GM21515 (cell line): ENCODE data around the gene HSFX3.
"Not testable (repeated sequence)": the region's sequence is repeated elsewhere in the genome, so short reads cannot be mapped to it uniquely, and the experiment has no call there.

Experiments
- ATAC-seq: cut with Tn5 transposase; IDR thresholded peaks from one replicate; pipeline ENCODE4 v1.9.1; 2021; ENCODE audit not compliant: unreplicated experiment

HSFX3 gene

DNA sequence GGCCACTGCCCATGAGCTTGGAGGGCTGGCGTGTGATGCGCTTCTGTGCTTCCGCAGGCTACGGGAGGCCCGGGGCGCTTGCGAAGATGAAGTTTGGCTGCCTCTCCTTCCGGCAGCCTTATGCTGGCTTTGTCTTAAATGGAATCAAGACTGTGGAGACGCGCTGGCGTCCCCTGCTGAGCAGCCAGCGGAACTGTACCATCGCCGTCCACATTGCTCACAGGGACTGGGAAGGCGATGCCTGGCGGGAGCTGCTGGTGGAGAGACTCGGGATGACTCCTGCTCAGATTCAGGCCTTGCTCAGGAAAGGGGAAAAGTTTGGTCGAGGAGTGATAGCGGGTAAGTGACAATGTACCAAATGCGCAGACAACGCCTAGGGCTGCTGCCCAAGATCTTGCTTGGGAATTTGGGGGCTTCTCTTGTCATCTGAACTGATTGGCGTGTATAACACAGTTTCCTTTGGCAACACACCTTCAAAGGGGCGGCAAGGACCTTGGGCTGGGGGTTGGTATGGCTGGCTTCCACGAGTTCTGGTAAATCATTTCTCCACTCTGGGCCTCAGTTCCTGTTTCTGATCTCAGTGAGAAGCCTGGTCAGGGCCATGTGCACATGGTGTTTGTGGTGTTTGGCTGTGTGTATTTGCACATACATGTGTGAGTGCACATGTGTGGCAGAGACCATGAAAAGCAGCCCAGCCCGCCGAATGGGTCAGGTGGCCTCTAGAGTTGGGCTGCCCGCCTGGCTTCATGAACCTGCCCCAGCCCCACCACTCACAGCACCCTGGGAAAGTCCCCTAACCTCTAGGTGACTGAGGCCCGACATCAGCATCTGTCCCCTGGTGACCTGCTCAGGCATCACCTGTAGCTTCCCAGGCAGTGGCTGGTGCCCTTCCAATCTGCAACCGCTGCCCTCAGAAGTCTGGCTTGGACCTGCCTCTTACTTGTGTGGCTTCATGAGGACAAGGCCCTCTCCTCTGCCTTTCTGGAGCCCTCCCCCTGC is 3.9 kb downstream of the HSFX3 start:
- not testable (repeated sequence) for ATAC-seq

DNA sequence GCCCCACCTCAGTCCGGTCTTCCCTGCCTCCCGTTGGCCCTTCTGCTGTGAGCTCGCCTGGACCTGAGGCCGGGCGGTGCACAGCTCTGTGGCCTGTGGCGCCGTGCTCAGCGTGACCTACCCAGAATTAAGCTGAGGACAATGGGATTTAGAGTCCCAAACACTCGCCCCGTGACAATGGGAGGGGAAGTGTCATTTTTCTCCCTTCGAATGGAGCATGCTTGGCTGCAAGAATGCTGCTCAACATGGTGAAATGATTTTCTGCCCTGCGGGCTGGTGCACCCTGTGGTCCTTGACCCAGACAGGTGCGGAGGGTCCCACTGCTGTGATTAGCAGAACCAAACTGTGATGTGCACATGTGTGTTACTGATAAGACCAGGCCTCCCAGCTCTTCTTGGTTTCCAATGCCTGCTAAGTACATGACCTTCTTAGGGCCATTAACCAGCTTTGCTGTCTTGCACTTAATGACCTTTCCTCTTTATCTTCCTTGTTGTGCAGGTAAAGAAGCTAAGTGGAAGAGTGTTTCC is 8.1 kb downstream of the HSFX3 start:
- ATAC-seq: no peak

DNA sequence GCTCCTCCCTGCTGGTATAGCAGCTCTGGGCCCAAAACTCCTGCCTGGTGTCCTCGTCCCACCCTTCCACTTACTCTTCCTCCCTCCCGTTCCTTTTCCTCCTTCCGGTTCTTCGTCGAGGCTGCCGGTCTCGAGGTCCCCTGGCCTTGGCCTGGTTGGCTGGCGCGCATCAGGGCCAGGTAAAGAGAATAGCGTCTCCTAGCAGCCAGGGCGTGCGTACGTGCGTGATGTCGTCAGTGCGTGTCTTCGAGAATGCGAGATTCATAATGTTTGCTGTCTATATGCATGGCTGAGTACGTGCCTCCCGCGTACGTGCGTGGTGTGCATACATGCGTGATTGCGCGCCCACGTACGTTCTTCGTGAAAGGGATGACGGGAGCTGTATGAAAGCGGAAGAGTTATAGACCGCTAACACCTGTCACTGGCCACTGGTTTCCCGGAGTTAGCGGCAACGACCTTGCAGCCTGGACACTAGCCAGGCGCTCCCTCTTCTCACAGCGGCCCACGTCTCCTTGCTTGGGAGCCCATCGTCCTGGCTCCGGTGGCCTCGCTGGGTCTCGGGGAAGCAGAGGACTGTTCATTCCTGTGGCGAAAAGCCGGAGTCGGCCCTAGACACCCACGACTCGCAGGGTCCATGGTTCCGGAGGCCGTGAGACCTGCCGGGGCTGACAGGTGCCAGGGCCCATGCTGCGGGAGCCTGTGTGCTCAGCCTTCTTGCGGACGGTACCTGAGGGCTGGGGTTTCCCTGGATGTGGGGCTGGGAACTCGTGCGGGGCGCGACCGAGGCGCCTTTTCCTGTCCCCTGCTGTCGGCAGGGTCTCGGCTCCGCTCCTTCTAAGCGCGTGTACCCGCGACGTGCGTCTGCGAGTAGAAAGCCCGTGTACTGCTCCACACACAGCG is 8.9 kb downstream of the HSFX3 start, which contains the start of gene EOLA1:
Gene EOLA1, plus strand, starts transcription at position 392 of the 900 bp plus-strand sequence. CDS start 4,619 bp downstream, outside the sequence.
- ATAC-seq: peak; percentile 81

DNA sequence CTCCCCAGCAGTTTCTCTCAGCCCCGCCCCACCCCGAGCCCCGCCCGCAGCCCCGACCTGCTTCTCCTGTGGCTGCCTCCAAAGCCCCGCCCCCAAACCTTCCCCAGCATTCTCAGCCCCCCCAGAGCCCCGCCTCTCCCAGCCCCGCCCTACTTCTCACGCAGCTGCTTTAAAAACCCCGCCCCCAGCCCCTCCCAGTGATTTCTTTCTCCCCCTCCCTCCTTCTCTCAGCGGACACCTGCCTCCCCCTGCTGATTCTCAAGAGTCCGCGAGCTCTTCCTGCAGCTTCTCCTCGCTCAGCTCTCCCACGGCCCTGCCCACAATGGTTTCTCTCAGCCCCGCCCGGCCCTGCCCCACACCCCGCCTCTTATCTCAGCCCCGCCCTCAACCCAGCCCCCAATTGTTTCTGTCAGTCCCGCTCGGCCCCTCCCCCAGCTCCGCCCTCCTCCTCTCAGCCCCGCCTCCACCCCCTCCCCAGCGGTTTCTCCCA is 9.5 kb downstream of the HSFX3 start:
- ATAC-seq: peak; percentile 13

DNA sequence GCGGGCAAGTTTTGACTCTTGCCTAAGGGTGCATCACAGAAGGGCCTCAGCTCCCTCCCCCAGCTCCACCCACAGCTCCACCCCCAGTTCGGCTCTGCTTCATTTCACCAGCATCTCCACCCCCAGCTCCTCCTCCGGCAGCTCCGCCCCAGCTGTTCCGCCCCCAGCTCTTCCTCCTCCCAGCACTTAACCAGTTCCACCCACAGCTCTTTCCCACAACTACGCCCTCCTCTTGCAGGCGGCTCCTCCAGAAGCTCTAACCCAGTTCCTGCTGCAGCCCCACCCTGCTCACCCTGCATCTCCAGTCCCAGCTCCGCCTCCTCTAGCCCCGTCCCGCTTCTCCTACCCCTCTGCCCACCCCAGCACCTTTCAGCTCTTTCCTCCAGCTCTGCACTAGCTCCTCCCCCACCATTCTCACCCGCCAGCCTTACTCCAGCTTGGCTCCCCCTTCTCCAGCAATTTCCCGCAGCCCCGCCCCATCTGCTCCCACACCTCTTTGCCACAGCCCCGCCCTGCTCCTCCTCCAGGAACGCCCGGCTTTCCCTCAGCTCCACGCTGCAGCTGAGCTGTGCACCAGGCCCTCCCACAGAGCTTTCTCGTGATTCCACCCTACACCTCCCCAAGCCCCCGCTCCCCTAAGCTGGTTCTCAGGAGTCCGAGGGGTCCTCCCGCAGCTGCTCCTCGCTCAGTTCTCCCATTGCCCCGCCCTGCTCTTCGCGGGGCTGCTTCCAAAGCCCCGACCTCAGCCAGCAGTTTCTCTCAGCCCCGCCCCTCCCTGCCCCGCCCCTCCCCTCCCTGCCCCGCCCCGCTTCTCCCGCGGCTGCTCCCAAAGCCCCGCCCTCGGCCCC is 10.2 kb downstream of the HSFX3 start:
- peak; percentile 46 for ATAC-seq

DNA sequence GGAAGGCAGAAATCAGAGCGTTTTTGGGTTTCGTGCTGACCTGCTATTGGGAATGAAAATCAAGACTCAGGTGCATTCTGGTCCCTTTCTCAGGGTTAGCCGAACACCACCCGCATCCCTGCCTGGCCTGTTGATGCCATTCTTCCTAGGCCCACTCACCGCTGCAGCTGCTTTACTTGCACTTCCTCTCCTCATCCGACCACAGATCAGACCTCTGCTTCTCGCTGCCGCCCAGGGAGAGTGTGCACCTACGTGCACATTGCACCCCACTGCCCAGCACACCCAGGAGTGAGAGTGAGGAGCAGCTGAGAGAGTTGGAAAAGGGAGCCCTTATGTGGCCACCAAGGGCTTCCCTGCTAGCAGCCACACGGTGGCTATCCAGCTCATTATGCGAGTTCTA is 12.2 kb downstream of the HSFX3 start:
- not testable (repeated sequence) for ATAC-seq

DNA sequence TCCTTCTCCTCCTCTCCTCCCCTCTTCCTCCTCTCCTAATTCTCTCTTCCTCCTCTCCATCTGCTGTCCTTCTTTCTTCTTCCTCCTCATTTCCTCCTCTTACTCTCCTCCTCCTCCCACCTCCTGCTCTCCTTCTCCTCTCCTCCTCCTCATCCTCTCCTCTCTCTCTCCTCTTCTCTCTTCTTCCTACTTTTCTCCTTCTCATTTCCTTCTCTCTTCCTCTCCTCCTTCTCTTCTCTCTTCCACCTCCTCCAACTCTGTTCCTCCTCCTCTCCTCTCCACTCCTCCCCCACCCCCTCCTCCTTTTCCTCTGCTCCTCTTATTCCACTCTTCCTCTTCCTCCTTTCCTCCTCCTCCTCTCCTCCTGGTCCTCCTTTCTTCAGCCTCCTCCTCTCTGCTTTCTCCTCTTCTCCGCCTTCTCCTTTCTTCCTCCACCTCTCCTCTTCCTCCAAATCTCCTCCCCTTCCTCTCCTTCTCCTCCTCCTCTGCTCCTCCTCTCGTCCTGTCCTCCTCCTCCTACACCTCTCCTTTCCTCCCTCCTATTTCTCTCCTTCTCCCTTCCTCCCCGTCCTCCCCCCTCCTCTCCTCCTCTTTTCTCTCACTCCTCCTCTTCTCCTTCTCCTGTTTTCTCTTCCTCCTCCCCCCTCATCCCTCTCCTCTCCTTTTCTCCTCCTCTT is 14.7 kb downstream of the HSFX3 start:
- ATAC-seq: not testable (repeated sequence)

DNA sequence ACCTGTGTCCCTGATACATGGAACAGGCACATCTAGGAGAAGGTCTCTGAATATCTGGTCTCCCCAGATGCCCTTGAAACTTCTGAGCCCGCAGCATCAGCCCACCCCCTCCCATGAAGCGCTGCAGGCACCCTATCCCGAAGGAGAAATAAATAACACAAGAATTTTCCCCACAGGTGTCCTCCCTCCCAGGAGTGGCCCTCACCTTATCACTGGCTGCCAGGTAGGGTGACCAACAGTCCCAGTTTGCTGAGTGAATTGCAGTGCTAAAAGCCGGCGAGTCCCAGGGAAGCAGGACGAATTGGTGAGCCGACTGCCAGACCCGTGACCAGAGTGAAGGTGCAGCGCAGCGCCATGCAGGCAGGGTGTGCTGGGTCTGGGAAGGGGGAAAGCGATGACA is 15.7 kb downstream of the HSFX3 start:
- ATAC-seq: not testable (repeated sequence)

DNA sequence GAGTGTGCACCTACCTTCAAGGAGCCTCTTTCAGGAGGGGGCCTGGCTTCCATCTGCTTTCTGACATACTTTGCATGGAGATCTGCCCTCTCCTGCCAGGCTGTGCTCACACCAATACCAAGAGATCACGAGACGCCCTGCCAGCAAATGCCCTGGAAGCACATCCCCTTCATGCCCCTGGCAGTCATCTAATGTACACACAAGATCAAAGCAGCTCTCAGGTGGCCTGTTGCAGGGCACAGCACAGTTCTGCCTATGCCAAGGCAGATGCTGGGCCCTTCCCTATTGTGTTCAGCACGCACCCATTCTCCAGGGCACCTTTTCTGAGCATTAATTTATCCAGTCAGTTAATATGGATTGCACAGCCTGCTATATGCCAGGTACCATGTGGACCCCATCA is 16.9 kb downstream of the HSFX3 start:
- not testable (repeated sequence) for ATAC-seq

DNA sequence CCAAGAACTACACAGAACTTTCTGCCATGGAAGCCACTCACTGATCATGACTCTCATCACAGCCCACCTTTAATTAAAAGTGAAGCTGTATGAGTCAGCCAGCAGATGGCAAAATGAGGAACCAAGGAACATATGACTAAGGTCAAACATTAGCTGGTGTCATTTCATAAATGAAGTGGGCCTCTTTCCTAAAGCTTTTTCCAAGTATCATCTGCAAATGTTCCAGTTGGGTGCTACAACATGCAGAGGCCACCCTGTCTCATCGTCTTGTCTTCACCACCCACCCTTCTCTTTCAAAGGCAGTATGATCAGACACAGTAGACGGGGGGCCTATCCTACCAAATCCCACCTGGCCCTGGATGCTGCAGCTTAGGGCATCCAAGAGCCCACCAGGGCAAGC is 18.1 kb downstream of the HSFX3 start:
- ATAC-seq: no peak

DNA sequence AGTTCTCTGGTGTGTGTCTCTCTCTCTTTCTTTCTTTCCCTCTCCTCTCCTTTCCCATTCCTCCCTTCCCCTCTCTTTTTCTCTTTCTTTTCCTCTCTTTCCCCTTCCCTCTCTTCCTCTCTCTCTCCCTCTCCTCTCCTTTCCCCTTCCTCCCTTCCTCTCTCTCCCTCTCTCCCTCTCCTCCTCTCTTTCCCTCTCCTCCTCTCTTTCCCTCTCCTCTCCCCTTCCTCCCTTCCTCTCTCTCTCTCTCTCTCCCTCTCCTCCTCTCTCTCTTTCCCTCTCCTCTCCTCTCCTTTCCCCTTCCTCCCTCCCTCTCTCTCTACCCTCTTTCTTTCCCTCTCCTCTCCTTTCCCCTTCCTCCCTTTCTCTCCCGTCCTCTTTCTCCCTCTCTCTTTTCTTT is 21.3 kb downstream of the HSFX3 start:
- ATAC-seq: no peak

DNA sequence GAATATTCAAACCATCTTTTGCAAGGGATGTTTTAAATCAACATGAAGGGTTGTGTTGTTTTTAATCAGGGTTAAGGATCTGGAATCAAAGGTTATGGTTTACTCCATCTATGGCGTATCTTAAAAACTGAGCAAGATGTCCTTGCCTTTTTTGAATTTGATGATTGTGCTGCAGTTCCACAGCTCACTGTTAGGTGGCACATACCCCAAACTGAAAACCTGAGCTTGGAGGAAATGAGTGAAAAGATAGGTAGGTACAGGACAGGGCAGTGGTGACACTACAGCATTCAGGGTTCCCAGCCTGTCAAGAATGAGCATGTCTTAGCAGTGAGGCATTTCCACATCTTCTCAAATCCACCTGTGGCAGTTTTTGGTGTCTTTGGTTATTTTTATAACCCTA is 22.0 kb downstream of the HSFX3 start:
- no peak for ATAC-seq

DNA sequence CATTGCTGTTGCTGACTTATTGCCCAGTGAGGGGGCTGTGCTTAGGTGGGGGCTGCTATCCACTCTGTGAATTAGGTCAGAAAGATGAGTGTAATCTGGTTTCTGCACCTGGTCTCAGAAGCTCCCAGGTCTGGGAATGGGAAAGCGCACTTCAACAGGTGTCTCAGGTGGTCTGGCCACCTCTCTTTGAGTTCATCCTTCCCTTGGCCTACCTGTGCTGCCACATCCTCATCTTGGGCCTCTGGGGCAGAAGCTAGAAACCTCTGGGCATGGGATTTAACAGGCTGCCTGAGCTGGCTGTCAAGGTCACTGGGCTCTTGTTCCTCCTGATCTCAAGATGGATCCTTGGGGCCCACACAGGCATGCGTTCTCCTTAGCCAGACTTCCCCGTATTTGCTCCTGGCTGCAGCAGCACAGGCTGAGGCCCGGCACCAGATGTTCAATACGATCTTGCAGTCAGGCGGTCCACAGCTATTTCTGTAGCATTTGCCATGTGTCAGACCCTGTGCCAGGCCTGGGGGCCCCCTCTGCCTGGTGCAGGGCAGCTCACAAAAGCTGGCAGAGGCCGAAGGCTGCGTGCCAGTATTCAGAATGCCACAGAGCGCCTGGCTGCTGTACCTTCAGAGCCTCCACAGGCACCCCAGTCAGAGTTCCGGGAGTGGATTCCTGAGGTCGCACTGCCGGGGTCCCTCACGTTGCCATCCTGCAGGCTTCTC is 23.2 kb downstream of the HSFX3 start:
- not testable (repeated sequence) for ATAC-seq

DNA sequence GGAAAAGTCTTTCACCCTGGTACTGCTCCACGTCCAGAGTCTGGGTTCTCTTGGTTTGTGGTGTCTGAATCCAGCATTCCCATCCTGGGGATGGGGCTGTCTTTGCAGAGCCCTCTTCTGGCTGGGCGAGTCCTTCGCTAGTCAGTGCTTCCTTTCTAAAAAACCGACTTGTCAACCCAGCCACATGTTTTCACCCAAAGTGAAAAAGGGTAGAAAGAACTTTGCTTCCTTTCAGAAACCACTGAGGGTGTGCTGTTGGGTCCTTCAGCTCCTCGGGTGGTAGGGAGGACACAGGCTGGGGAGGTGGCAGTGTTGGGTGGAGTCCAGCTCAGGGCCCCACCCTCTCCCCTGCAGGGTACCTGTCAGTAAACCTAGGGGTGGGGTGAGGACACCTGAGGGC is 23.8 kb downstream of the HSFX3 start:
- ATAC-seq: peak; percentile 46

DNA sequence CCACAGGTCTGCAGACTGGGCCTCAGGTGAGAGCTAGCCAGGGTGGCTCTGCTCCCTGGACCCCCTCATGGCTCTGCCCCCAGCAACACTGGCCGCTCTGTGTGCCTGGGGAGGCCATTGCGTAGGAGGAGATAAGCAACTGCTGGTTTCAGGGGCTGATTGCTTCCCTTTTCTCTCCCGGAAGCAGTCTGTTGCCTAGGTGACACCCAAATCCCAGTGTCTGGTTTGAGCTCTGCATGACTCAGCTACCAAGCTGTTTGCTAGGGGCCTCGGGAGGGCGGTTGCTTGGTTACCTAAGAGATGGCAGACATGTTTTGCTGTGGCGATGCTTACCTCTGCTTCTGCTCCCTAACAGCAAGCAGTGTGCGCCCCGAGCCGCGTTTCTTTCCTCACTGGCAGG is 24.3 kb downstream of the HSFX3 start:
- peak; percentile 92 for ATAC-seq

DNA sequence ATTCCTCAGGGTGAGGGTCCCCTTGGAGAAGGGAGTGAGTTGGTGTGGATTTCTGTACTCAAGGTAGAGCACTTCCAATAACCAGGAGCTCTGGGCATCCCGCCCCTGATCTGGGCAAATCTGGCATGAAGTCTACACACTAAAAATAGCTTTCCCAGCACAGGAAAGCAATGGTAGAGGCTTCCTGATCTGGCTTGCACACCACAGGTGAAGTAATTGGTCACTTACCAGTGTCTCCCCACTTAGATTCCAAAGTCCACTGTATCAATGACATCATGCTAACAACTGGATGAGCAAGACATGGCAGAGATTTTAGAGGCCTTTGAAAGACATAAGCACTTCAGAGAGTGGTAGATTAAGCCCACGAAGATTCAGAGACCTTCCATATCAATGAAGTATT is 26.8 kb downstream of the HSFX3 start:
- ATAC-seq: no peak

DNA sequence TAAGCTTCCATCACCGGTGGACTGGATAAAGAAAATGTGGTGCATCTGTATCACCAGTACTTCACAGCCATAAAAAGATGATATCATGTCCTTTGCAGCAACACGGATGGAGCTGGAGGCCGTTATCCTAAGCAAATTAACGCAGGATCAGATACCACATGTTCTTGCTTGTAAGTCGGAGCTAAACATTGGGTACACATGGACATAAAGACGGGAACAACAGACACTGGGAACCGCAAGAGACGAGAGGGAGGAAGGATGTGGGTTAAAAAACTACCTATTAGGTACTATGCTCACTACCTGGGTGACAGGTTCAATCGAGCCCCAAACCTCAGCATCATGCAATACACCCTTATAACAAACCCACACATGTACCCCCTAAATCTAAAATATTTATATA is 28.3 kb downstream of the HSFX3 start:
- ATAC-seq: no peak

DNA sequence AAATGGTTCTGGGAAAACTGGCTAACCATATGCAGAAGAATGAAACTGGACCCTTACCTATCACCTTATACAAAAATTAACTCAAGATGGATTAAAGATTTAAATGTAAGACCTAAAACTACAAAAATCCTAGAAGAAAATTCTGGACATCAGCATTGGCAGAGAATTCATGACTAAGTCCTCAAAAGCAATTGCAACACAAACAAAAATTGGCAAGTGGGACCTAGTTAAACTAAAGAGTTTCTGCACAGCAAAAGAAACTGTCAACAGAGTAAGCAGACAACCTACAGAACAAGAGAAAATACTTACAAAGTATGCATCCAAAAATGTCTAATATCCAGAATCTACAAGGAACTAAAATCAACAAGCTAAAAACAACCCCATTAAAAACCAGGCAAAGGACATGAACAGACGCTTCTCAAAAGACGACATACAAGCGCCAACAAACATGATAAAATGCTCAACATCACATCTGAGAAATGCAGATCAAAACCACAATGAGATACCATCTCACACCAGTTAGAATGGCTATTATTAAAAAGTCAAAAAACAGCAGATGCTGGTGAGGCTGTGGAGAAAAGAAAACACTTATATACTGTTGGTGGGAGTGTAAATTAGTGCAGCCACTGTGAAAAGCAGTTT is 29.0 kb downstream of the HSFX3 start:
- ATAC-seq: not testable (repeated sequence)
